Measurements from ENCODE around the gene YEATS4.

YEATS4 gene

GRCh38 chr12:69392179-69392928, 32.8 kb downstream of the YEATS4 start:
- DNase-seq (ENCODE audit: low read depth), result no peak

GRCh38 chr12:69396041-69396440, 36.5 kb downstream of the YEATS4 start:
- DNase-seq (ENCODE audit: low read depth), result no peak

- DNase-seq (ENCODE audit: low read depth), result no peak
These were observed 37.4 kb downstream of the YEATS4 start for GRCh38 chr12:69396963-69397362.

- DNase-seq (ENCODE audit: low read depth), result no peak
These were observed 38.4 kb downstream of the YEATS4 start for GRCh38 chr12:69397978-69398377.

GRCh38 chr12:69401940-69402339, 42.4 kb downstream of the YEATS4 start:
- DNase-seq (ENCODE audit: low read depth), result no peak

GRCh38 chr12:69404851-69405565, 45.5 kb downstream of the YEATS4 start:
- no peak for DNase-seq (ENCODE audit: low read depth)

GRCh38 chr12:69405566-69405865, 46.0 kb downstream of the YEATS4 start:
- no peak for DNase-seq (ENCODE audit: low read depth)

- no peak for DNase-seq (ENCODE audit: low read depth)
These were observed 46.7 kb downstream of the YEATS4 start for GRCh38 chr12:69406217-69406616.

GRCh38 chr12:69410571-69410970, 51.0 kb downstream of the YEATS4 start:
- no peak for DNase-seq (ENCODE audit: low read depth)

GRCh38 chr12:69412655-69413054, 53.1 kb downstream of the YEATS4 start:
- no peak for DNase-seq (ENCODE audit: low read depth)

GRCh38 chr12:69415471-69416275, 56.1 kb downstream of the YEATS4 start:
- no peak for DNase-seq (ENCODE audit: low read depth)

- no peak for DNase-seq (ENCODE audit: low read depth)
These were observed 57.7 kb downstream of the YEATS4 start for GRCh38 chr12:69417231-69417630.

GRCh38 chr12:69417741-69418167, 58.2 kb downstream of the YEATS4 start:
- no peak for DNase-seq (ENCODE audit: low read depth)

- DNase-seq (ENCODE audit: low read depth), result no peak
These were observed 60.2 kb downstream of the YEATS4 start for GRCh38 chr12:69419701-69420100.

GRCh38 chr12:69421548-69421947, 62.0 kb downstream of the YEATS4 start:
- DNase-seq (ENCODE audit: low read depth), result no peak

GRCh38 chr12:69423037-69423905, 63.7 kb downstream of the YEATS4 start:
- DNase-seq (ENCODE audit: low read depth), result no peak

GRCh38 chr12:69425417-69425816, 65.9 kb downstream of the YEATS4 start:
- no peak for DNase-seq (ENCODE audit: low read depth)

- no peak for DNase-seq (ENCODE audit: low read depth)
These were observed 69.0 kb downstream of the YEATS4 start for GRCh38 chr12:69428351-69429073.

- no peak for DNase-seq (ENCODE audit: low read depth)
These were observed 71.5 kb downstream of the YEATS4 start for GRCh38 chr12:69430942-69431590.

- no peak for DNase-seq (ENCODE audit: low read depth)
These were observed 72.2 kb downstream of the YEATS4 start for GRCh38 chr12:69431591-69432222.
